Neural cell (in vitro differentiated cells): ENCODE measurements around the gene TTC22. TPM values are rescaled to one million over a fixed set of nuclear protein-coding genes. Genes with fewer than 3 reads are reported as not detected.

ENCODE experiments used
- H2AFZ ChIP-seq: fragments of 200-600, 300-800 bp; sonication (generic), shearing (Covaris generic); 2 replicates; pipeline ENCODE4 v1.6.0; 2014; ENCODE audit warnings: low read depth, mild to moderate bottlenecking, antibody characterized with exemption, low read length, moderate library complexity
- H3F3A ChIP-seq: fragments of 200-600 bp; shearing (Covaris generic); 2 replicates; pipeline ENCODE4 v1.6.1; 2016; ENCODE audit warnings: mild to moderate bottlenecking, moderate library complexity, mixed read lengths, antibody characterized with exemption, low read length; ENCODE audit not compliant: insufficient read depth, poor library complexity, severe bottlenecking
- H3K27ac ChIP-seq: fragments of 200-600, 300-800 bp; sonication (generic), shearing (Covaris generic); 2 replicates; pipeline ENCODE4 v1.5.1; 2014; ENCODE audit warnings: mild to moderate bottlenecking, low read length, moderate library complexity
- H3K27me3 ChIP-seq: fragments of 300-800, 200-600 bp; sonication (generic), shearing (Covaris generic); 2 replicates; pipeline ENCODE4 v1.6.0; 2014; ENCODE audit warnings: mild to moderate bottlenecking, low read depth, low read length, moderate library complexity; ENCODE audit not compliant: insufficient read depth
- H3K36me3 ChIP-seq: fragments of 300-800, 200-600 bp; sonication (generic), shearing (Covaris generic); 2 replicates; pipeline ENCODE4 v1.5.1; 2014; ENCODE audit warnings: mild to moderate bottlenecking, antibody characterized with exemption, low read length, moderate library complexity; ENCODE audit not compliant: insufficient read depth
- H3K4me2 ChIP-seq: fragments of 300-800, 200-600 bp; sonication (generic), shearing (Covaris generic); 2 replicates; pipeline ENCODE4 v1.6.0; 2014; ENCODE audit warnings: mild to moderate bottlenecking, low read length
- H3K4me3 ChIP-seq: fragments of 300-800, 200-600 bp; sonication (generic), shearing (Covaris generic); 2 replicates; pipeline ENCODE4 v1.5.1; 2014; ENCODE audit warnings: mild to moderate bottlenecking, low read length, moderate library complexity
- H3K79me2 ChIP-seq: fragments of 200-600 bp; shearing (Covaris generic); replicated peaks from 2 replicates; pipeline ENCODE4 v1.6.0; 2014; ENCODE audit warnings: mild to moderate bottlenecking, low read length, moderate library complexity; ENCODE audit not compliant: insufficient read depth
- H3K9ac ChIP-seq: fragments of 300-800, 200-600 bp; sonication (generic), shearing (Covaris generic); 2 replicates; pipeline ENCODE4 v1.6.1; 2016; ENCODE audit warnings: mild to moderate bottlenecking, low read length, mixed read lengths
- H3K9me2 ChIP-seq: fragments of 200-600 bp; shearing (Covaris generic); 2 replicates; pipeline ENCODE4 v1.6.1; 2016; ENCODE audit warnings: mild to moderate bottlenecking, low read length, mixed read lengths; ENCODE audit not compliant: insufficient read depth
- H3K9me3 ChIP-seq: fragments of 200-600, 300-800 bp; sonication (generic), shearing (Covaris generic); 2 replicates; pipeline ENCODE4 v1.6.1; 2016; ENCODE audit warnings: mild to moderate bottlenecking, mixed run types, low read length, moderate library complexity, mixed read lengths
- H4K20me1 ChIP-seq: fragments of 200-600 bp; shearing (Covaris generic); 2 replicates; pipeline ENCODE4 v1.6.1; 2016; ENCODE audit warnings: mild to moderate bottlenecking, mixed run types; ENCODE audit not compliant: insufficient read depth
- CTCF ChIP-seq: fragments of 450-650 bp; IDR thresholded peaks from 2 replicates; pipeline ENCODE4 v1.5.1; 2014; ENCODE audit warnings: antibody characterized with exemption, mild to moderate bottlenecking, moderate library complexity; ENCODE audit not compliant: poor library complexity, severe bottlenecking
- EP300 ChIP-seq: fragments of 450-650 bp; conservative IDR thresholded peaks from 2 replicates; pipeline ENCODE4 v1.6.1; 2014; ENCODE audit warnings: antibody characterized with exemption, mild to moderate bottlenecking, moderate library complexity; ENCODE audit not compliant: poor library complexity, severe bottlenecking
- EZH2 ChIP-seq: fragments of 200-600, 300-800 bp; shearing (Covaris generic), sonication (generic); IDR thresholded peaks from 2 replicates; pipeline ENCODE4 v1.6.1; 2014; ENCODE audit warnings: antibody characterized with exemption, low read length, borderline replicate concordance, mild to moderate bottlenecking; ENCODE audit not compliant: insufficient read depth, poor library complexity, severe bottlenecking
- MXI1 ChIP-seq: fragments of 450-650 bp; conservative IDR thresholded peaks from 2 replicates; pipeline ENCODE4 v1.6.1; 2014; ENCODE audit warnings: antibody characterized with exemption, mild to moderate bottlenecking; ENCODE audit not compliant: poor library complexity, severe bottlenecking
- POLR2AphosphoS5 ChIP-seq: IDR thresholded peaks from 2 replicates; pipeline ENCODE4 v1.6.1; 2012
- RAD21 ChIP-seq: fragments of 450-650 bp; conservative IDR thresholded peaks from 2 replicates; pipeline ENCODE4 v1.6.1; 2014; ENCODE audit warnings: antibody characterized with exemption, mild to moderate bottlenecking, moderate library complexity
- REST ChIP-seq: IDR thresholded peaks from 2 replicates; pipeline ENCODE4 v1.6.1; 2012; ENCODE audit warnings: borderline replicate concordance
- SMC3 ChIP-seq: fragments of 450-650 bp; conservative IDR thresholded peaks from 2 replicates; pipeline ENCODE4 v1.6.1; 2014; ENCODE audit warnings: antibody characterized with exemption, mild to moderate bottlenecking, moderate library complexity; ENCODE audit not compliant: poor library complexity
- TAF1 ChIP-seq: IDR thresholded peaks from 2 replicates; pipeline ENCODE4 v1.6.1; 2012; ENCODE audit warnings: low read depth
- polyA plus RNA-seq: library from polyadenylated mRNA; depleted of rRNA; stranded (reverse); fragments of >200 nt; gene quantifications from 2 replicates; pipeline ENCODE4 v1.2.3, GENCODE V29; 2014

Gene TTC22
- polyA plus RNA-seq, 1 donor from 2014 or later = not detected

DNA sequence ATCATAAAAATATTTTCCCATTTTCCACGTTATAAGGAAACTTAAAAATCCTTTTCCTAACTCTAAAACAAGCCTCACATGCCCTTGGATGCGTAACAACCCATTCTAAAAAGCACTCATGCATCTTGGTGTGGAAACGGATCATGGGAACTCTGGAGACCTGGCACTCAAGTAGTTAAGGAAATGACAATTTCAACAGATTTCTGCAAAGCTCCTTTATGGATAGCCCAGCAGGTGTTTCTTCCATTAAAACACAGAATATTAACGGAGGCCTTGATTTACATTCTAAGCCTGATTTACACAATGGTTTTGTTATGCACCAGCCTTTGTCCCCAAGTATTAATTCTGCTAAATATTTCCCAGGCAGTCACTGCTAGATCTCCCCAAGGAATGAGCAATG is 49.7 kb downstream of the TTC22 start:
- Histone ChIP-seq H3F3A (no peaks in the 10 kb centered on the region), H3K27ac (no peak overlapping the region), H3K9me3 (no peaks in the 10 kb centered on the region), H2AFZ (no peak overlapping the region), H3K79me2 (no peaks in the 10 kb centered on the region), H4K20me1 (no peaks in the 10 kb centered on the region), H3K4me2 (no peak overlapping the region), H3K36me3 (no peaks in the 10 kb centered on the region), H3K9me2 (no peaks in the 10 kb centered on the region), H3K9ac (no peak overlapping the region), H3K4me3 (no peak overlapping the region), H3K27me3 (no peaks in the 10 kb centered on the region)
- no peak for TF ChIP-seq TAF1
- TF ChIP-seq RAD21 = no peak
- no peak for TF ChIP-seq EP300
- no peak for TF ChIP-seq MXI1
- TF ChIP-seq EZH2 = no peak
- no peak for TF ChIP-seq SMC3
- no peak for TF ChIP-seq REST
- TF ChIP-seq CTCF = no peak
- TF ChIP-seq POLR2AphosphoS5 = no peak

GRCh38 chr1:54750596-54750995 is 50.5 kb downstream of the TTC22 start:
- Histone ChIP-seq H3F3A (no peaks in the 10 kb centered on the region), H3K36me3 (no peaks in the 10 kb centered on the region), H3K27me3 (no peaks in the 10 kb centered on the region), H2AFZ (no peak overlapping the region), H3K9ac (no peak overlapping the region), H3K27ac (no peak overlapping the region), H3K79me2 (no peaks in the 10 kb centered on the region), H3K9me3 (no peaks in the 10 kb centered on the region), H4K20me1 (no peaks in the 10 kb centered on the region), H3K4me3 (no peak overlapping the region), H3K4me2 (no peak overlapping the region), H3K9me2 (no peaks in the 10 kb centered on the region)
- TF ChIP-seq RAD21 (no peak), SMC3 (no peak), EZH2 (no peak), REST (no peak), MXI1 (no peak), POLR2AphosphoS5 (no peak), CTCF (no peak), TAF1 (no peak), EP300 (no peak)
